Measurements from ENCODE around the gene MCM3AP.
"Not testable (repeated sequence)": the region's sequence is repeated elsewhere in the genome, so short reads cannot be mapped to it uniquely, and the experiment has no call there.

The MCM3AP gene

GRCh38 chr21:46268371-46268770 is 17.0 kb downstream of the MCM3AP start:
- DNase-seq: no peak

GRCh38 chr21:46266946-46267345 is 18.5 kb downstream of the MCM3AP start:
- no peak for DNase-seq

DNA sequence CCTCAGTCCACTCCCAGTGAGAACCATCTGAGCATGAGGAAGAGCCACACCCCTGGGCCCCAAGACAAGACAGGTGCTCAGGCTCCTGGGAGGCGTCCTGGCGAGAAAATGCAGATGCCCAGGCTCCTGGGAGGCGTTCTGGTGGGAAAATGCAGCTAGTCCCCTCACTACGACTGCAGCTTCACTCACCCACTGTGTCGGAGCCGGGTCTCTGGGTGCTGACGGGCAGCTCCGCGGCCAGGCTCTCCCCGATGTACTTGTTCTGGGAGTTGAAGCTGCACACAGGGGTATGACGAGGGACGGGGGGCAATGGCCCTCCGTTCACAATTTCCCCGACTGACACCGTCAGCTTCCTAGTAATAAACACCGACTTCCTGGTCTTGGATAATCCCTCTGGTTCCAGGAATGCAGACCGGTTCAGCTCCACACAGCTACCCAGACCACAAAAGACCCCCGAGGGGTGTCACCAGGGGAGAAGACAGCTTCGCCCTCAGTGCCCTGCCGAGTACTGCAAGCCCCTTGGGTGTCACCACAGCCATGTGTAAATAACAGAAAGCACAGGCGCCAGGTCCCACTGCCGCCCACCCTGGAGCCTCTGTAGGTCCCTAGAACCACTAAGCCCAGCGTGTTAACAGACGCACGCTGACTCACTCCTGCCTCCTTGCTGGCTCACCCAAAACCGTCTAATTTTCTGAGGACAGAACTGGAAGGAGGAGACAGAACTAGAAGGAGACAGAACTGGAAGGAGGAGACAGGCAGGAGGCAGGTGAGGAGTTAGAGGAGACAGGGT is 19.5 kb downstream of the MCM3AP start:
- DNase-seq: no peak

GRCh38 chr21:46264690-46265144 is 20.7 kb downstream of the MCM3AP start:
- DNase-seq: no peak

- DNase-seq: no peak
Measured at GRCh38 chr21:46264046-46264689, 21.2 kb downstream of the MCM3AP start.

DNA sequence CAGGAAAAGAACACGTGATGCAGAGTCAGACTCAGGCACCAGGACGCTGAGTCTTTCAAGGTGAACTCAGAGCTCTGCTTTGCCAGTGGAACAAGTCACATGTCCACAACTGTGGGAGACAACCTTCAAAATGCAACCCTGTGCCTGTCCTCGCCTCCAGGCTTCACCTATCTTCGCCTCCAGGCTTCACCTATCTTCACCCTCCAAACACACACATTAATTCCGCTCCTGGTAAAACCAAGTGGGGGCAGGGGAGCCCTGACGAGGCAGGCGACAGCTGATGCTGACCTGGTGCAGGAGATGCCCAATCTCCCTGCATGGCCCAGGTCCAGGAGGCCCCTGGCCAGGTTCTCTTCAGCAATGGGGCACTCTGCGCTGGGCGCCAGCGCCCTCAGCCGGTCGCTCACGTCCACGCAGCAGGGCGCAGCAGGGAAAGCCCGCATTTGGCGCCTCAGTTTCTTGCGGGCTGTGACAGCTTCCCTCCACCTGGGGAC is 28.9 kb downstream of the MCM3AP start:
- no peak for DNase-seq

DNA sequence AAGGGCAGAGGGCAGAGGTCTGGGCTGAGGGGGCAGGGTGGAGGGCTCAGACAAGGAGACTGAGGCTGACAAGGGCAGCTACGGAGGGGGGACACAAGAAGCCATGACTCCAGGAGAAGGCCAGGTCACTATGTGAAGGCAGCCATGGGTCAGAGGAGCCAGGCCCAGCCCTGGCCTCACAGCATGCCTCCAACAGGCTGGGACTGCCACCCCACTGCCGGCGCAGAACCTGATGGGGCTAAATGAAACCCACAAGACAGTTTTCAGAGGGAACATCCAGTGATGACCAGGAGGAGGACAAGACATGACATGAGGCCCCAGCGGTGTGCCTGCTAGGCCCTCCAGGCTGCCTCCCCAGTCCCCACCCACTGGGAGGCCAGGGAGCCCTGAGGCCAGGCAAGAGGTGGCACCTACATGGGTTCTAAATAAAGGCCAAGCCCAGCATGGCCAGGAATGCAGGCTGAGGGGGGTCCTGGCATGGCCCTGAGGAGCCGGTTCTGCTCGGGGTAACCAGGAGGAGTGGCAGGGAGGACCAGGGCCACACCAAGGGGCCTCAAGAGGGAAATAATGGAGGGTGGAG is 29.6 kb downstream of the MCM3AP start:
- DNase-seq: no peak

DNA sequence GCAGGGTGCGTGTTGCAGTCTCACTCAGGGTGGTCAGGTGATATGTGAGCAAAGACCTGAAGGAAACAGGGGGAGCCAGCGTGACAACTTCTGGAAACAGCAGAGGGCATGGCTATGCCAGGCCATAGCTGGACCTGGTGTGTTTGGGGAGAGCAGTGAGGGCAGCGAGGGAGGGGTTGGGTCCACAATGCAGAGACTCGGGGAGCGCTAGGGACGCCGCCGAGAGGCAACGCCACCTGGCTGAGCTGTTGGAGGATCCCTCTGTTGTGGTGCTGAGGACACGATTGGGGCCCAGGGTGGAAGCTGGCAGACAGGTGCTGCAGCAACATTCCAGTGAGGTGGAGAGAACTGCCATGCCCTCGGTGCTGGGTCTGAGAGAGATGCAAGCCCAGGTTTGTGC is 30.2 kb downstream of the MCM3AP start:
- DNase-seq: no peak

DNA sequence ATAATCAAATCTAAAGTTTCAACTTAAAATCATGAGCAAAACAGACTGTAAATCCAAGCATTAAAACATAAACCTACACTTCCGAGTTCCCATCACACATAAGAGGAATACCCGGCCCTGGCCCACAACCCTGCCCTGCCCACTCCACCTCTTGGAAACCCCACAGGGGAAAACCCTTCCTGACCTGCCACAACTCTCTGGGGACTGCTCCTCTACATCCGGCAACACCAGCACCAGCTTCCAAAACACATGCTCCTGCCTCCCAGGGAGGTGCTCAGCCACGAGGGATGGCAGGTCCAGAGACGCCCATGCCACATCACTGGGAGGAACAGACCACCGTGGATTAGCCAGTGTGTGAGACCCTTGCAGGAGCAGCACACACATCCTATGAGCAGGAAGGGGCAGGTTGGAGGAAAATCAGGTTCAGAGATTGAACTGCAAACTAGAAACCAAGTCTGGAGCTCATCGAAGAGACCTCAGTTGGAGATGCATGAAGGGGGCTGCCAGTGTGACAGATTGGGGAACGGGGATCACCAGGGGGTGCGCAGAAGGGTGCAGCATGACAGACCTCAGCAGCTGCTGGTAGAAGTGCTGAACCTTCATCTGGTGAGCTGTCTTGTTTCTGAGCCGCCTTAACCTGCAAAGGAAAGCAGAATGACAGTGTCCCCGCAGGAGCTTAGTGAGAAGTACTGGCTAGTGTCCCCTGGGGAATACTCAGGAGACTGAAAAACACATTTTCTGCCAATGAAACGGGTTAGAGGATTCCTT is 31.0 kb downstream of the MCM3AP start:
- DNase-seq: peak in 1 of 2 donors; percentile 26

DNA sequence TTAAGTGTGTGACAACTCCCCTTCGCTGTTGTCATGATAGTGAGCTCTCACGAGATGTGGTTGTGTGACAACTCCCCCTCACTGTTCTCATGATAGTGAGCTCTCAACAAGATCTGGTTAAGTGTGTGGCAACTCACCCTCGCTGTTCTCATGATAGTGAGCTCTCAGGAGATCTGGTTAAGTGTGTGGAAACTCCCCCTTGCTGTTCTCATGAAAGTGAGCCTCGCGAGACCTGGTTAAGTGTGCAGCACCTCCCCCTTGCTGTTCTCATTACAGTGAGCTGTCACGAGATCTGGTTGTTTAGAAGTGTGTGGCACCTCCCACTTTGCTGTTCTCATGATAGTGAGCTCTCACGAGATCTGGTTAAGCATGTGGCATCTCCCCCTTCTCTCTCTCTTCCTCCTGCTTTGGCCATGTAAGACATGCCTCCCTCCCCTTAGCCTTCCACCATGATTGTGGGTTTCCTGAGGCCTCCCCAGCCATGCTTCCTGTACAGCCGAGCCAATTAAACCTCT is 31.7 kb downstream of the MCM3AP start:
- peak in 1 of 2 donors; percentile 43 for DNase-seq

DNA sequence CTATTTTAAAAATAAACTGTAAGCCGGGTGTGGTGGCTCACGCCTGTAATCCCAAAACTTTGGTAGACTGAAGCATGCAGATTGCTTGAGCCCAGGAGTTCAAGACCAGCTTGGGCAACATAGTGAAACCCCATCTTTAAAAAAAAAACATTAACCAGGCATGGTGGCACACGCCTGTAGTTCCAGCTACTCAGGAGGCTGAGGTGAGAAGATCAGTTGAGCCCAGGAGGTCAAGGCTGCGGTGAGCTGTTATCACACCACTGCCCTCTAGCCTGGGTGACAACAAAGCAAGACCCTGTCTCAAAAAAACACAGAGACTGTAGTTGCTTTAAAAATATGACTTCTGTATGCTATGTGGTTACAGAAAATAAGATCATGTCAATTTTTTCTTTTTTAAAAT is 32.6 kb downstream of the MCM3AP start:
- DNase-seq: no peak

DNA sequence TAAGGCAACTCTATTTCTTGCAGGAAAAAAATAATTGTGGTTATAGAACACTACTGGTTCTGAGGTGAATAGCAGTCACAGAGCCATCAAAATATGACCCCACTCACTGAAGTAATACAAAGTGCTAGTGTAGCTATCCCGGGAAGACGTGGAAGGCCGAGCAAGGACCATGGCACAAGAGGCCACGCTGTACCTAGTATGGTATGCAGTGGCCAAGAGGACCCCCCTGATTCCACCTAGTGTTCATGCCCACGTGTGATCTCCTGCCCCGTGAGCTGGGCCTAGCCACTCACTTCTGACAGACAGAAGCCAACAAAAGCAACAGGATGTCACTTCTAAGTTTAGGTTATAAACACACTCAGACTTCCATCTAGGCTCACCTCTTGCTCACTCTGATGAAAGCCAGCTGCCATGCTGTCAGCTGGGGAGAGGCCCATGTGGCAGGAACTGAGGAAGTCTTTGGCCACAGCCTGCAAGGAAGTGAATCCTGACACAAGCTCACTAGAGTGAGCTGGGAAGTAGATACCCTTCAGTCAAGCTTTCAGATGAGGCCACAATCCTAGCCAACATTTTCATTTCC is 35.2 kb downstream of the MCM3AP start:
- DNase-seq: no peak

DNA sequence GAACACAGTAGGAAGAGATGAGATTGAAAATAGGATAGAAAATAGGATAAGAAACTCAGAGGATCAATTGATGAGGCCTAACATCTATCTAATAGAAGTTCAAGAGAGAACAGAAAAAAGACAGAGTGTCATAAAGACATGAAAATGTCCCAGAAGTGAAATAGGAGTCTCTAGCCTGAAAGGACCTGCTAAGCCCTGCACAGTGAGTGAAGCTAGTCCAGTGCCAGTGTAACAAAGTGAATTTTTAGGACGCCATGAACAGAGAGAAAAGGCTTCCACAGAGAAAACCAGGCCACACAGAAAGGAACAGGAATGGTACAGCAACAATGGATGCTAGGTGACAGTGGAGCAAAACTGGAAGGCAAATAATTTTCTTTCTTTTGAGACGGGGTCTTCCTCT is 36.6 kb downstream of the MCM3AP start:
- DNase-seq: no peak

DNA sequence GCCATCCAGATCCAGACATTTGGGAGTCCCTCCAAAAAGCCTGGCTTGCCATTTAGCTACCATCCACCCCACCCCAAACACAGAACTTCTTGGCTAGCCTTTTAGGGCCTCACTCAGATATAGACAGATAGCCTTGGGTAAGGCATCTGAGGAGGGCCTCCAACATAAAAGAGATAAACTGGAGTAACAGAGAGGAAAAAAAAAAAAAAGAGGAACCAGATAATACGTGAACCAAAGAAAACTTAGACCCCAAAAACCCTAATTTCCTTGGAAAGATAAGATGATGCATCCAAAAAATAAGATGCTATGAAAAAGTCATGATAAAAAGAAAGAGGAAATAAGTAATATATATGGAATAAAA is 37.0 kb downstream of the MCM3AP start:
- no peak for DNase-seq

DNA sequence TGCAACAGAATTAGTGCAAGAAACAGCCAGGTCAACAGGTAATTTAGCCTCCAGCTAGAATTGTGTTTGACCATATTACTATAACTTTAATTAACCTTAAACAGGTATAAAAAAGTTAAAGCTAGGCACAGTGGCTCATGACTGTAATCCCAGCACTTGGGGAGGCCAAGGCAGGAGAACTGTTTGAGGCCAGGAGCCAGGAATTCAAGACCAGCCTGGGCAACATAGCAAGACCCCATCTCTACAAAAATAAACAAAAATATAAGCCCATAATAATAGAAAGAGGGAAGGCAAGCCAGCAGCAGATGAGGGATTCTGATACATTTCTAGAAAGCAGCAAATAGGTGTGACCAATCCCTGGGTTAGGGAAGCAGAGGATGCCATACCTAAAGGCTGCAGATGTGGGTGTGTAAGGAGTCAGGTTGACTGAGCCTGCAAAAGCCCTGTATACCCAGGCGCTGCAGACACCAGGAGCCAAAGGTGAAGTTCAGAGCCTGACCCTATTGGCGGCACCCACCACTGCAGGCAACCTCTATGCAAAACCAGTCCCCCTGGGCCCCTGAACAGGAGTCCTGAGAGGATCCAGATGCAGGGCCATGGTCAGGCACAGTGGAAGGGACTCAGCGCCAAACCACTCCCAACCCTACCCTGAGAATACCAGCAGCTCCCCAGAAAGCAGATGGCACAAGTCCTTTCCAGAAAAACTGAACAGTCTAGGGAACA is 37.6 kb downstream of the MCM3AP start:
- DNase-seq: no peak

- no peak for DNase-seq
Measured at GRCh38 chr21:46246345-46246744, 39.1 kb downstream of the MCM3AP start.

DNA sequence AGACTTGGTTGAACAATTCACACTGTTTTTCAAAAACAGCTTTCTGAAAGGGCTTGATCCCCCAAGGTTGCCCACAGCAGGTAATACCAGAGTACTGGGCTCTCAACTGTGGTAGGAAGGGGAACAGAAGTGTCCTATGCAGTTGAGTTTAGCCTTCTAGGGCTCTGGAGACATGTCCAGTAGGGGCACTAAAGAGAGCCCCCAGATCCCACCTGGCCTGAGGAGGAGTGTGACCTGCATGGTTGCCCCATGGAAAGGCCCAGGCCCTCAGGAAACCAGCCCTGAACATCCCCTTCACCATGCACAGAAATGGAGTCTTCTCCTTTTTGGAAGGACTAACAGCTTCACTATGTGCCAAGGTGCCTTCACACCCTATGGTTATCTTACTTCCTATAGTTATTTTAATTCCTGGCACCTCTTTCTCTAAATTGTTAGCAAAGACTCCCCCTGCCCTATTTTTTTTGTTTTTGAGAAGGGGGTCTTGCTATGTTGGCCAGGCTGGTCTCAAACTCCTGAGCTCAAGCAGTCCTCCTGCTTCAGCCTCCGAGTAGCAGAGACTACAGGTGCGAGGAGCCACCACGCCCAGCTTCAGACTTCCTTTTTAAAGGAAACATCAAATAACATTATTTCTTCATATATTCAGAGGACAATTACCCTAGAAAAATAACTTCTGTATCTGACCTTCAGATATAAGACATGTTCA is 40.0 kb downstream of the MCM3AP start:
- no peak for DNase-seq

DNA sequence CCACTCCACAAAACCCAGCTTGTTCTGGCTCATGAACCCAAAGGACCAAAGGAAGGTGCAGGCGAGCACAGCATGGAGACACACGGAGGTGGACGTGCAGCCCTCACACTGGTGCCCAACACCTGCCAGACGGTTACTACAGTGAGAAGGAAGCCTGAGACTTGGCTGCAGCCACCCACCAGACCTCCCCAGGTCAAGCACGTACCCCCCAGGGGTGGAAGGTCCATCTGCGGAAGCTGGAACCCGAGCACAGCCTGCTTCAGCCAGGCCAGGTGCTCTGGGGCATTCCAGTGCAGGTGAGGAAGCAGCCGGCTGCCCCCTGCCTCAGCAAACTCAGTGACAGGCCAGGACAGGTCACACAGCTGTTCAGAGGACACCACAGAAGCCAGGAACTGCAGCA is 40.8 kb downstream of the MCM3AP start:
- no peak for DNase-seq

- no peak for DNase-seq
Measured at GRCh38 chr21:46243960-46244361, 41.5 kb downstream of the MCM3AP start.

DNA sequence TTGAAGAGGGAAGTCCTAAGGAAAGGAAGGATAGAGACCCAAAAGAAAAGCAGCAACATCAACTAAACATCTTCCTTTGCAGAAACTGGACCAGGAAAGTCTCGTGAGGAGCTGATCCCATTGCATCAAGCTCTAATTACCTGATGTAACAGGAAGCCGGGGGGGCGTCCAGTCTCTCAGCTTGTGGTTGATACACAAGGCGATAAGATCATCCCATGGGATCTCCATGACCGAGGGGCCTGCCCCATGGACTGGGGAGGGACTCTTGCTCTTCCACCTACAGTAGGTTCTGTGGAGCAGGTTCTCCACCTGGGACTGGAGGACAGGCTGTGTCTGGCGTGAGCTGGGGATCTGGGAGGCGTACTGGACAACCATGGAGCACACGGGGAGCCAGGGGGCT is 42.1 kb downstream of the MCM3AP start:
- DNase-seq: no peak

DNA sequence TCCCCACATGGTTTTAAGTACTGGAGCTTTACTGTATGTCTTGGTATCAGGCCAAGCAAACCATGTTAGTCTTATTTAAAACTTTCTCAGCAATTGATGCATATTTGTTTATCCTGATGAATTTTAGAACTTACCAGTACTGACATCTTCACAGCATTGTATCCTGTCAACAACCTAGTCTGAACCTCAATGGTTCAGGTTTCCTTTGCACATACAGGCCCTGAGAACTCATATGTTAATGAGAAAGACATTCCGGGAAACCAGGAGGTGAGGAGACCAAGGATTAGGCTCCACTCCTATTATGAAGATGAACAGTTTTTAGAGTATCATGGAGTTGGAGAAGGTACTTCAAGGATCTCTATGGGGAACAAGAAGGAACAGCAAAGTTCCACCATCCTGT is 43.8 kb downstream of the MCM3AP start:
- not testable (repeated sequence) for DNase-seq

Data from inflammatory macrophage treated with lipopolysaccharide for 1 hour (primary cell).